MM.1S (cell line): Measurements from ENCODE around the gene PLXNB1.

Experiments used
- DNase-seq: peaks from one replicate; pipeline ENCODE4 v3.0.0-alpha.2; 2015
- H2AFZ ChIP-seq: fragments of 300-600 bp; sonication (generic); 2 replicates; pipeline ENCODE4 v1.6.0; 2016; ENCODE audit warnings: antibody characterized with exemption, low read length
- H3F3A ChIP-seq: fragments of 300-600 bp; sonication (generic); 2 replicates; pipeline ENCODE4 v1.6.1; 2016; ENCODE audit warnings: mild to moderate bottlenecking, antibody characterized with exemption, low read length, moderate library complexity, mixed read lengths; ENCODE audit not compliant: insufficient read depth
- H3K27ac ChIP-seq: fragments of 300-600 bp; sonication (generic); 2 replicates; pipeline ENCODE4 v1.5.1; 2016; ENCODE audit warnings: mild to moderate bottlenecking, low read length
- H3K27me3 ChIP-seq: fragments of 300-600 bp; sonication (generic); replicated peaks from 2 replicates; pipeline ENCODE4 v1.6.0; 2016; ENCODE audit warnings: low read length; ENCODE audit not compliant: insufficient read depth
- H3K36me3 ChIP-seq: fragments of 300-600 bp; sonication (generic); replicated peaks from 2 replicates; pipeline ENCODE4 v1.6.1; 2016; ENCODE audit warnings: mild to moderate bottlenecking, low read length, mixed read lengths; ENCODE audit not compliant: insufficient read depth
- H3K4me1 ChIP-seq: fragments of 300-600 bp; sonication (generic); 2 replicates; pipeline ENCODE4 v1.6.1; 2016; ENCODE audit warnings: low read length, mixed read lengths
- H3K4me2 ChIP-seq: fragments of 300-600 bp; sonication (generic); 2 replicates; pipeline ENCODE4 v1.6.0; 2016; ENCODE audit warnings: low read depth, low read length
- H3K4me3 ChIP-seq: fragments of 300-600 bp; sonication (generic); 2 replicates; pipeline ENCODE4 v1.5.1; 2016; ENCODE audit warnings: low read length, mixed read lengths
- H3K79me2 ChIP-seq: fragments of 300-600 bp; sonication (generic); 2 replicates; pipeline ENCODE4 v1.6.1; 2016; ENCODE audit warnings: mixed run types, low read length, mixed read lengths
- H3K9ac ChIP-seq: fragments of 300-600 bp; sonication (generic); 2 replicates; pipeline ENCODE4 v1.6.1; 2016; ENCODE audit warnings: low read length, mixed read lengths
- H3K9me2 ChIP-seq: fragments of 300-600 bp; sonication (generic); replicated peaks from 2 replicates; pipeline ENCODE4 v1.6.1; 2016; ENCODE audit warnings: mild to moderate bottlenecking, low read length, mixed read lengths; ENCODE audit not compliant: insufficient read depth
- H3K9me3 ChIP-seq: fragments of 300-600 bp; sonication (generic); replicated peaks from 2 replicates; pipeline ENCODE4 v1.6.1; 2016; ENCODE audit warnings: mild to moderate bottlenecking, low read length, mixed read lengths; ENCODE audit not compliant: insufficient read depth
- H4K20me1 ChIP-seq: fragments of 300-600 bp; sonication (generic); 2 replicates; pipeline ENCODE4 v1.6.1; 2016; ENCODE audit warnings: mild to moderate bottlenecking, low read length, moderate library complexity, mixed read lengths; ENCODE audit not compliant: insufficient read depth
- EZH2 ChIP-seq: fragments of 300-600 bp; sonication (generic); optimal IDR thresholded peaks from 2 replicates; pipeline ENCODE3; 2017; ENCODE audit warnings: low read depth, mild to moderate bottlenecking, antibody characterized with exemption, low read length, mixed read lengths
- EZH2phosphoT487 ChIP-seq: fragments of 300-600 bp; sonication (generic); IDR thresholded peaks from 2 replicates; pipeline ENCODE4 v1.6.1; 2018; ENCODE audit warnings: antibody characterized with exemption, low read length
- TF ChIP-seq, protein P1 (sequence below): fragments of 300-600 bp; sonication (generic); IDR thresholded peaks from 2 replicates; pipeline ENCODE4 v1.5.1; 2016; ENCODE audit warnings: antibody characterized with exemption, low read length, mixed read lengths

PLXNB1 gene

DNA sequence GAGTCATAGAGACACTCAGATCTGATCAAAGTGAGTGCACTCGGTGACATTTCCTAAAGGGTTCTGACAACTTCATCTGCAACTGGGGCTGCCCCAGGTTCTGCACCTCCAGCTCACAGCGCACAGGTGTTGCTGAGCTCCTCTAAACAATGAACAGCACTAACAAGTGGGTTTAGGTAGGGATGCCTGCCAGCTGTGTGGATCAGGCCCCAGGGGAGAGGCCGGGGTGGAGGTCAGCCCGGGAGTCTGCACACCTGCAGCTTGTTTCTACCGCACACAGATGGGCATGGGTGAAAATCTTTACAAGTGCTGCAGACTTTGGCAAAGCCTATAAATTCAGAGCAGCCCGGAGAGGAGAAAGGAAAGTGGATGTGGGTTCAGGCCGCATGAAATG is 57.5 kb downstream of the PLXNB1 start:
- no peaks in the 10 kb centered on the region for H3K9me2 ChIP-seq
- no peak overlapping the region for H3K4me3 ChIP-seq
- DNase-seq, result peak; percentile 85

DNA sequence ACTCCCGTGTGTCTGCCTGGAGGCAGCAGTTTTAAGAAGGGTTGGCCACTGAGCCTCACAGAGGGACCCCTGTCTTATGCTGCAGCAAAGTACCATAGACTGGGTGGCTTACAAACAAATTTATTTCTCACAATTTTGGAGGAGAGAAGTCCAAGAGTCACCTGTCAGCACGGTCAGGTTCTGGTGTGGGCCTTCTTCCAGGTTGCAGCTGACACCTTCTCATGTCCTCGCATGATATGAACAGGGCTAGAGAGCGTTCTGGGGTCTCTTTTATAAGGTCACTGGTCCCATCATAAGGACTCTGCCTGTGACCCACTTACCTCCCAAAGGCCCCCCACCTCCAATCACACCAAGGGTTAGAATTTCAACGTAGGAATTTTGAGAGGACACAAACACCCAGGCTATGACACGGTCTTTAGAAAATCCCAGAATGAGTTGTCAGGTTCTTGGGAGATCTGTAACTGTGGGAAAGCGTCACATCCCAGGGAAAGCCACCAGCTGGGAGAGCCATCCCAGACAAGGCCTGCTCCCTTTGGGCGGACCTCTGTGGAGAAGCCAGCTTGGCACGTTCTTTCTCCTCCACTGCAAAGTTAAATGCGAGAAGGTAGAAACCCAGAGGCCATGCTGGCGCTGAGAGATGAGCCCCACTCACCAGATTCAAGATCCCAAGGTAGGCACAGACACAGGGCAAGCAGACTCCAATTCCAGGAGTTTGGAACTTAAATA is 58.1 kb downstream of the PLXNB1 start, which contains the start of gene FBXW12:
FBXW12 (plus strand) TSS at position 569 of the 726 bp plus-strand sequence. CDS start 549 bp downstream, outside the sequence.
- Histone ChIP-seq H3K9me3 (no peaks in the 10 kb centered on the region), H3K4me3 (peak within 1 kb of the TSS; percentile 13; the same call in 1 of the 2 replicates), H3K4me2 (peak within 1 kb of the TSS; percentile 46), H3K27me3 (no peaks in the 10 kb centered on the region), H3K4me1 (peaks cover 6% of the 10 kb centered on the region; the same call in 1 of the 2 replicates), H3K9me2 (no peaks in the 10 kb centered on the region), H3K9ac (no peak within 1 kb of the TSS), H2AFZ (peak within 1 kb of the TSS; percentile 51), H3K79me2 (no peaks in the 10 kb centered on the region), H4K20me1 (no peaks in the 10 kb centered on the region), H3K36me3 (no peaks in the 10 kb centered on the region), H3F3A (0 out of 2 replicates have a peak, but pooled peaks cover 4% of the 10 kb centered on the region), H3K27ac (no peak within 1 kb of the TSS; the same call in 1 of the 2 replicates)
- no peak for DNase-seq
- TF ChIP-seq EZH2phosphoT487 (no peak), EZH2 (no peak)
- TF ChIP-seq, protein P1, sequence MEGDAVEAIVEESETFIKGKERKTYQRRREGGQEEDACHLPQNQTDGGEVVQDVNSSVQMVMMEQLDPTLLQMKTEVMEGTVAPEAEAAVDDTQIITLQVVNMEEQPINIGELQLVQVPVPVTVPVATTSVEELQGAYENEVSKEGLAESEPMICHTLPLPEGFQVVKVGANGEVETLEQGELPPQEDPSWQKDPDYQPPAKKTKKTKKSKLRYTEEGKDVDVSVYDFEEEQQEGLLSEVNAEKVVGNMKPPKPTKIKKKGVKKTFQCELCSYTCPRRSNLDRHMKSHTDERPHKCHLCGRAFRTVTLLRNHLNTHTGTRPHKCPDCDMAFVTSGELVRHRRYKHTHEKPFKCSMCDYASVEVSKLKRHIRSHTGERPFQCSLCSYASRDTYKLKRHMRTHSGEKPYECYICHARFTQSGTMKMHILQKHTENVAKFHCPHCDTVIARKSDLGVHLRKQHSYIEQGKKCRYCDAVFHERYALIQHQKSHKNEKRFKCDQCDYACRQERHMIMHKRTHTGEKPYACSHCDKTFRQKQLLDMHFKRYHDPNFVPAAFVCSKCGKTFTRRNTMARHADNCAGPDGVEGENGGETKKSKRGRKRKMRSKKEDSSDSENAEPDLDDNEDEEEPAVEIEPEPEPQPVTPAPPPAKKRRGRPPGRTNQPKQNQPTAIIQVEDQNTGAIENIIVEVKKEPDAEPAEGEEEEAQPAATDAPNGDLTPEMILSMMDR, result no peak

More for the DNA sequence above, 57.5 kb downstream of the PLXNB1 start:
- no peaks in the 10 kb centered on the region for H3K36me3 ChIP-seq
- no peaks in the 10 kb centered on the region for H4K20me1 ChIP-seq
- H3K9ac ChIP-seq, result no peak overlapping the region
- H3K9me3 ChIP-seq, result no peaks in the 10 kb centered on the region
- TF ChIP-seq EZH2 (no peak), EZH2phosphoT487 (no peak)
- TF ChIP-seq, protein P1, result no peak
- no peaks in the 10 kb centered on the region for H3K27me3 ChIP-seq
- no peak overlapping the region; the same call in 1 of the 2 replicates for H3K27ac ChIP-seq
- 0 out of 2 replicates have a peak, but pooled peaks cover 4% of the 10 kb centered on the region for H3F3A ChIP-seq
- peak overlapping the region; percentile 51 for H2AFZ ChIP-seq
- peak overlapping the region; percentile 46; the same call in 1 of the 2 replicates for H3K4me2 ChIP-seq
- peaks cover 6% of the 10 kb centered on the region; the same call in 1 of the 2 replicates for H3K4me1 ChIP-seq
- no peaks in the 10 kb centered on the region for H3K79me2 ChIP-seq

DNA sequence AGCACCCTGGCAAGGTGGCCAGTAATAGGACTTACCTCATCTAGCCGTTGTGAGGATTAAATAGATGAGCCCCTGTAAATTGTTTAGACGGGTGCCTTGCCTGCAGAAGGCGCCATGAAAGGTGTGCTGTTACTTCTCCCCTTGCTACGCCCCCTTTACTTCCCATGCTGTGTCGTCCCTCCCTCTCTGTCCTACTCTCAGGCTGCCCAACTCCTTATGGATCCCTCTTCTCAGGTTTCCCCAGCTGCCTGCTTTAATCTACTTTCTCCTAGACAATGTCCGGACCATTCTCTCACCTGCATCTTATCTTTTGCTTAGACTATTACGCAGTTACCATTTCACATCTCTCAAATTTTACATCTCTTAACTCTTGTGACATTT is 59.6 kb downstream of the PLXNB1 start:
- TF ChIP-seq, protein P1, result no peak
- TF ChIP-seq EZH2, result no peak
- no peak for TF ChIP-seq EZH2phosphoT487
- Histone ChIP-seq H3K9me2 (no peaks in the 10 kb centered on the region), H4K20me1 (no peaks in the 10 kb centered on the region), H3K9me3 (no peaks in the 10 kb centered on the region), H3K79me2 (no peaks in the 10 kb centered on the region), H3K4me1 (peaks cover 6% of the 10 kb centered on the region; the same call in 1 of the 2 replicates), H2AFZ (no peak overlapping the region), H3K27ac (no peak overlapping the region), H3K9ac (no peak overlapping the region), H3F3A (0 out of 2 replicates have a peak, but pooled peaks cover 4% of the 10 kb centered on the region), H3K27me3 (no peaks in the 10 kb centered on the region), H3K4me2 (no peak overlapping the region), H3K4me3 (no peak overlapping the region), H3K36me3 (no peaks in the 10 kb centered on the region)
- DNase-seq, result no peak
